A549 (cell line): ENCODE results near the gene SKA2.

Source experiments
- CBX8 ChIP-seq: fragments of 200-600 bp; sonication (generic); IDR thresholded peaks from 2 replicates; pipeline ENCODE4 v1.6.1; 2016
- FOXS1 ChIP-seq: fragments of 250-450 bp; sonication (Bioruptor Pico); IDR thresholded peaks from 2 replicates; pipeline ENCODE4 v1.5.0; 2020; ENCODE audit warnings: mild to moderate bottlenecking, moderate library complexity
- MAZ ChIP-seq: fragments of 150-350 bp; IDR thresholded peaks from 2 replicates; pipeline ENCODE4 v1.6.1; 2014; ENCODE audit warnings: antibody characterized with exemption, low read depth, low read length, borderline replicate concordance
- PBX3 ChIP-seq: IDR thresholded peaks from 2 replicates; pipeline ENCODE4 v1.6.1; 2012
- SMC3 ChIP-seq: fragments of >200 bp; sonication (Bioruptor Twin); formaldehyde crosslinking; IDR thresholded peaks from 3 replicates; pipeline ENCODE4 v1.6.1; 2018; ENCODE audit warnings: inconsistent platforms
- ZNF302 ChIP-seq: fragments of 250-450 bp; sonication (Bioruptor Pico); IDR thresholded peaks from 2 replicates; pipeline ENCODE4 v1.9.0; 2021; ENCODE audit warnings: inconsistent platforms, mild to moderate bottlenecking, moderate library complexity
- TF ChIP-seq, protein P1 (sequence below): fragments of >200 bp; sonication (Bioruptor Twin); formaldehyde crosslinking; IDR thresholded peaks from 3 replicates; pipeline ENCODE4 v1.5.1; 2016

DNA sequence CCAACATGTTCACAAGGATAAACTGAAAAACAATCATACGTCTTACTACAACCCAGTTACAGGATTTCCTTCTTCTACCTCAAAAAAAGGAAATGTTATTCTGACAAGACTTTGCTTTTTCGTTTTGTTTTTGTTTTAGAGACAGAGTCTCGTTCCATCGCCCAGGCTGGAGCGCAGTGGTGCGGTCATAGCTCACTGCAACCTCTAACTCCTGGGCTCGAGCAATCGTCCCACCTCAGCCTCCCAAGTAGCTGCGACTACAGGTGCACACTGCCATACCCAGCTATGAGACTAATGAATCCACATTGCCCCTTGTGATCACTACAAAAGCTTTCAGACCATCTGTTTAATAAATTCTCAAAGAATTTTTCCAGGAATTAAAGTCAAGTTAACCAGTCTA is 39.5 kb downstream of the SKA2 start:
- TF ChIP-seq MAZ, result no peak
- TF ChIP-seq SMC3, result no peak
- TF ChIP-seq ZNF302 (CRISPR knock-in tag), result no peak
- no peak for TF ChIP-seq FOXS1 (CRISPR knock-in tag)
- TF ChIP-seq PBX3, result no peak
- TF ChIP-seq CBX8, result no peak
- TF ChIP-seq, protein P1, sequence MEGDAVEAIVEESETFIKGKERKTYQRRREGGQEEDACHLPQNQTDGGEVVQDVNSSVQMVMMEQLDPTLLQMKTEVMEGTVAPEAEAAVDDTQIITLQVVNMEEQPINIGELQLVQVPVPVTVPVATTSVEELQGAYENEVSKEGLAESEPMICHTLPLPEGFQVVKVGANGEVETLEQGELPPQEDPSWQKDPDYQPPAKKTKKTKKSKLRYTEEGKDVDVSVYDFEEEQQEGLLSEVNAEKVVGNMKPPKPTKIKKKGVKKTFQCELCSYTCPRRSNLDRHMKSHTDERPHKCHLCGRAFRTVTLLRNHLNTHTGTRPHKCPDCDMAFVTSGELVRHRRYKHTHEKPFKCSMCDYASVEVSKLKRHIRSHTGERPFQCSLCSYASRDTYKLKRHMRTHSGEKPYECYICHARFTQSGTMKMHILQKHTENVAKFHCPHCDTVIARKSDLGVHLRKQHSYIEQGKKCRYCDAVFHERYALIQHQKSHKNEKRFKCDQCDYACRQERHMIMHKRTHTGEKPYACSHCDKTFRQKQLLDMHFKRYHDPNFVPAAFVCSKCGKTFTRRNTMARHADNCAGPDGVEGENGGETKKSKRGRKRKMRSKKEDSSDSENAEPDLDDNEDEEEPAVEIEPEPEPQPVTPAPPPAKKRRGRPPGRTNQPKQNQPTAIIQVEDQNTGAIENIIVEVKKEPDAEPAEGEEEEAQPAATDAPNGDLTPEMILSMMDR, result no peak
